ENCODE data around the gene WRNIP1.

Gene WRNIP1

DNA sequence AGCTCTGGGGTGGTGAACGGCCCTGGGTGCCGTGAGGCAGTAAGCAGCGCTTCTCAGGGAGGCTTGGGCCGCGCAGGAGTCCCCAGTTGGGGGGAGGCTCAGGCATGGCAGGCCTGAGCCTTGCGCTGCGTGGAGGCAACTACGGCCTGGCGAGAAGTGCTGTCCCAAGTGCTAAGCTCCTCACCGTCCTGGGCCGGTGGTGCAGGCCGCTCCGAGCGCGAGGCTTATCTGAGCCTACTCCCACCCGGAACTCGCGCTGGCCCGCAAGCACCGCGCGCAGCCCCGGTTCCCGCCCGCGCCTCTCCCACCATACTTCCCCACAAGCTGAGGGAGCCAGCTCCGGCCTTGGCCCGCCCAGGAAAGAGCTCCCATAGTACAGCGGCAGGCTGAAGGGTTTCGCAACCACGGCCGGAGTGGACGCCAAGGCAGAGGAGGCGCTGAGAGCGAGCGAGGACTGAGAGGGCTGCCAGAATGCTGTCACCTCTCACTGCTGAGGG is 1.8 kb upstream of the WRNIP1 start:
- no peak for FAIRE-seq

DNA sequence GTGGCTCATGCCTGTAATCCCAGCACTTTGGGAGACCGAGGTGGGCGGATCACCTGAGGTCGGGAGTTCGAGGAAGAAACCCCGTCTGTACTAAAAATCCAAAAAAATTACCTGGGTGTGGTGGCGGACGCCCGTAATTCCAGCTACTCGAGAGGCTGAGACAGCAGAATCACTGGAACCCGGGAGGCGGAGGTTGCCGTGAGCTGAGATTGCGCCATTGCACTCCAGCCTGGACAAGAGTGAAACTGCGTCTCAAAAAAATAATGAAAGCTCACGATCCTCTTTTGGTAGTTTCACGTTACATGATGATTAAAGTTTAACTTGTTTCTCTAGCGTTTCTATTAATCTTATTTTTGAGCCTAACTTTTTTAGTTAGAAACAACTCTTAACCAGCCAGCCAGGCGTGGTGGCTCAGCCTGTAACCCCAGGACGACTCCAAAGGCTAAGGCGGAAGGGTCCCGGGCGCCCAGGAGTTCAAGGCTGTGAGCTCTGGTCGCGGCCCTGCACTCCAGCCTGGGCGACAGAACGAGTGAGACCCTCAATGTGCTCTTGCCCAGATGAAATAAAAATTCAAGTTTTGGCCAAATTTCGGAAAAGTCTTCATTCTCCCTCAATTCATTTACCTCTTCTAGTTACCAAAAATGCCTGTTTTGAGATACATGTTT is 1.2 kb upstream of the WRNIP1 start:
- no peak for FAIRE-seq

- FAIRE-seq, result no peak
These were observed 505 bp upstream of the WRNIP1 start for GRCh38 chr6:2764610-2765165.

DNA sequence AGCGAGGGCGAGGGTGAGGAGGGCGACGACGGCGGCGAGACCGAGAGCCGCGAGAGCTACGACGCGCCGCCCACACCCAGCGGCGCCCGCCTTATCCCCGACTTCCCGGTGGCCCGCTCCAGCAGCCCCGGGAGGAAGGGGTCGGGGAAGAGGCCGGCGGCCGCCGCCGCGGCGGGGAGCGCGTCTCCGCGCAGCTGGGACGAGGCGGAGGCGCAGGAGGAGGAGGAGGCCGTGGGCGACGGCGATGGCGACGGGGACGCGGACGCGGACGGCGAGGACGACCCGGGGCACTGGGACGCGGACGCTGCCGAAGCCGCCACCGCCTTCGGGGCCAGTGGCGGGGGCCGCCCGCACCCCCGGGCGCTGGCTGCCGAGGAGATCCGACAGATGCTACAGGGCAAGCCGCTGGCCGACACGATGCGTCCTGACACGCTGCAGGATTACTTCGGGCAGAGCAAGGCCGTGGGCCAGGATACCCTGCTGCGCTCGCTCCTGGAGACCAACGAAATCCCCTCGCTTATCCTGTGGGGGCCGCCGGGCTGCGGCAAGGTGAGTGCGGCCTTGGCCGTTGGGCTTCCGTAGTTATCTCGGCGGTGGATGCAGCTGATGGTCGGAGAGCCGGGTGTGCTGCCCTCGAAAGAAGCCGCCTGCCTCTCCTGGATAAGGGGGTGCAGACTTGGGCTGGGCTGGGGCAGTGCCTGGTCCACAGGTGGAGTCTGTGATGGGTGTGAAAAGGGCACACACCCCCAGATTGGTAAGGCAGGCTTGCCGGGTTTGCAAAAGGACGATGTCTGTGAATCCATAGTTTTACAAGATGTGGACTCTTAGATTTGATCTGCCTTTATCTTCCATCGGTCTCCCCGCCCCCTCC is 938 bp downstream of the WRNIP1 start:
- no peak for FAIRE-seq

GRCh38 chr6:2766767-2767656 is 1.8 kb downstream of the WRNIP1 start:
- FAIRE-seq, result no peak

DNA sequence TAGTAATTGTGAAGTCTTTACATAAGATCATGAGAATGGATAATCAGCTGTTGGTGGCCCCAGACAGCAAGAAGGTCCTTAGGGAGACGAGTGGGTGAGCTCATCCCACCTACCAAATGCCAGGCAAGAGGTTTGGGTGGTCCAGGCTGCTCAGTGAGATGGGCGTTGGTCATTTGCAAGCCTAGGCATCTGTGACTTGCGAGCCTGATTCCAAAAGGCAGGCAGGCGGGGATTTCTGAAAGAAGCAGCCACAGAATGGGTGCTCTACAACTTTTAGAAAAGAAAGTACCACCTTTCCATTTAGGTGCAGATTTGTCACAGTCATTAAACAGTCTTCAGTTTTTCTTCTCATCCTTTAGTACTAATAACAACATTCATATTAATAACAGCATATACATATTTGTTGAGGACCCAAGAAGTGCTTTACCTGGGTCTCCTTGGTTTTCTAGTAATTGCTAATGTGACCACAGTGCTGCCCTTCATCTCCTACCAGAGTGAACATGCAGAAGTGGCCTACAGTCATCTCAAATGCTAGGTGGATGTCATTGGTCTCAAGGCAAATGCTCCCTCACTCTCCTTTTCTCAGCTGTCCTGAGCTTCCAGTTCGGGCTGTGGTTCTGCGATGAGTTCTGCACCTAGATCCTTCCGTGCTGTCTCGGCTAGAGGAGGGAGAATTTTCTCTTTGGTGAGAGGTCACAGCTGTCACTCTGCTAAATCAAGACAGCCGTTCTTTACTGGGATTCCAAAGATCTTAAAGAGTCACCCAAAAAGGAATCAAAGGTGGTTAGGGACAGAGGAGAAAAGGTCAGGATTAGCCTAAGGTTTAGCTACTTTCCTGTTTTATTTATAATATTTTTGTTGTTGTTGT is 2.7 kb downstream of the WRNIP1 start:
- no peak for FAIRE-seq

- no peak for FAIRE-seq
These were observed 3.5 kb downstream of the WRNIP1 start for GRCh38 chr6:2768696-2769095.

DNA sequence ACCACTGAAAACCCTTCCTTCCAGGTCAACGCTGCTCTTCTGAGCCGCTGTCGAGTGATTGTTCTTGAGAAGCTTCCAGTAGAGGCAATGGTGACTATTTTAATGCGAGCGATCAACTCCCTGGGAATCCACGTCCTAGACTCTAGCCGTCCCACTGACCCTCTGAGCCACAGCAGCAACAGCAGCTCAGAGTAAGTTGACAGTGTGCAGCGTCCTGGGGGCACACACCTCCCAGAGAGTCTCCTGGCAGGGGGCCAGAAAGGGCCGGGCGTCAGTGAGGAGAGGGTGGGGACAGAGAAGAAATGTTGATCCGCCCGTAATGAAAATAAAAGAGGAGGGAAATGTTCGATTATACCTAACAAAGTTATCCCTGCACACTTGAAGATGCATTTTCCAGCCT is 5.0 kb downstream of the WRNIP1 start:
- no peak for FAIRE-seq

GRCh38 chr6:2771079-2771478 is 5.9 kb downstream of the WRNIP1 start:
- FAIRE-seq, result no peak

DNA sequence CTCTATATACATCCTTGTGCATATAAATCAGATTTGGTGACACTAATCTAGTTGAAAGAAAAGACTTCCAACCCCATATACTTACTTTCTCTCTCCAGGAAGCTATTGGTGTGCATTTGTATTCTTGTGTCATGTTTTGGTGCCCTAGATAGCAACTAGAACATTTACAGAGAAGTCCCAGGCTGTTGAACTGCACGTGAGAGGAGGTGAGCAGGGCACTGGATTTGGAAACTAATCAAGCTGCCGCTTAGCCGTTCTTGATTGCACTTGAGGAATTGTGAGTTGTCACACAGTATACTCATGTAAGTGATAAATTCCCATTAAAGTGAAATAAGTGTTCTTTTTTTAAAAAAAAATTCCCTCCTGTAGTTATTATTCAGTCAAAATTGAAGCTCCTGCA is 7.6 kb downstream of the WRNIP1 start:
- no peak for FAIRE-seq

GRCh38 chr6:2773449-2773848 is 8.3 kb downstream of the WRNIP1 start:
- FAIRE-seq, result no peak

- FAIRE-seq, result no peak
These were observed 9.8 kb downstream of the WRNIP1 start for GRCh38 chr6:2775003-2775402.

DNA sequence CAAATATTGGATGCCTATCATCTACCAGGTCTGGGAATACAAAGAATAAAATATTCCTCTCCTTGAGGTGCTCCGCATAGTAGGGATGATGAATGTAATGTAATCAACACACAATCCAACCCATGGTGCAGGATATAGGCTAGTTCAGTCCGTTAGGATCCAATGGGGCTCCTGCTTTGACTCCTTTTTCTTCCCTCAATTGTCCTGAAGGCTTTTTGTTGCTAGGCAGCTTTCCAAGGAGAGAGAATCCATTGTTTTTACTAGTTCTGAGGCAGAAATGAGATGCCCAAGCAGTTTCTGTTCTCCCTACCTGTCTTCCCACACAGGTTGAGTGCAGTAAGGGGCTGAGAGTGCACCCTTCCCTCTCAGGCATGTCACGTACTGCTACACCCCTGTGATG is 12.1 kb downstream of the WRNIP1 start:
- FAIRE-seq, result no peak

DNA sequence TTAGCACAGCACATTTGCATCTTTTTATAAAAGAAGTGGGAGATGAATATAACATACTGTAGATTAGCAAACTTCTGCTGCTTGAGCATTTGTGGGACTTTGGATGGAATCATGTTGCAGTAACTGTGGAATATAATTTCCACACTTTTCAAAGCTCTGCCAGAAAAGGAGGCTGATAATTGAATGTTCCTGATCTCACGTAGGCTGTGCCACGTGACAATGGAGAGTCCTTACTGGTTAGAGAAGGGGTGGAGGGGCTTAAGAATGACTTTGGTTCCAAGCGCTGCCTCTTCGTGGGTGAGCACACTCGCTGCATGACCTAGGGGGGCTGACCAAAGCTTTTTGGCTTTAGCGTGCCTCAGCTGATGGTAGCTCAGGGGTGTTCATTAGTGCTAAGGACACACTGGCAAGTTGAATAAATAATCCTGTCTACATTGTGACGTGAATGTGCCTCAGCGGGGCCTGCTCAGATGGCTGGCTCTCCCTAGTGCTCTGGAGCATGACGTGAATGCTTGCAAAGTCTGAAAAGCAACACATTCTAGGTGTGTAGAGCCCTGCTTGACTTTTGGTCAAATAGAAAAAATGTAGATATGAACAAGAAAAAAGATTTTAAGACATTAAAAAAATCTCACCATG is 15.0 kb downstream of the WRNIP1 start:
- no peak for FAIRE-seq

DNA sequence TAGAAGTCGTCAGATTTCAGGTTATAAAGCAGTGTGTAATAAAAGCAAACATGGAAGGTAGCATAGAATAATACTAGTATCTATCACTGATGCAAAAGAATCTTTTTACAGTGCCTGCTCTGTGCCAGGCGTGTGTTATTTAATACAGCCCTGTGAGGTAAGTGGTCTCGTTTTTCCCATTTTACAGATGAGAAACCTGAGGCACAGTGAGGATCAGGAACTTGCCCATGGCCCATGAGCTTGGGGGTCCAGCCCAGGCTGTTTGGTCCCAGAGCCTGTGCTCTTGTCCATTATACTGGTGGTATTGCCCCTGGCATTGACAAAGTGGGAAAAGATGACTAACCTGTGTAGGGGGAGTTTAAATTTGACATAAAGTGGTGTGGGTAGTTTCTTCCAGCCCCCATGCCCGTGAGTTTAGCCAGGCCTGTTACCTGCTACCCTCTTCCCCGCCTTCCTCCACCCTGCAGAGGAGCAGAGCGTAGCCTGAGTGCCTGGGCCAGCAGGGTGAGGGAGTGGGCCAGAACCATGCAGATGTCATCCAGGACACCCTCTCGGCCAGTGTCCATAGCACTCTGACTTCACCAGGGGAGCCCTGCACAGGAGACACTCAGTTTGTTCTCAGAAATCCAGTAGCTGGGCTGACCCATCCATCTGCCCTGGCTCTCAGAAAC is 16.6 kb downstream of the WRNIP1 start:
- FAIRE-seq, result no peak

DNA sequence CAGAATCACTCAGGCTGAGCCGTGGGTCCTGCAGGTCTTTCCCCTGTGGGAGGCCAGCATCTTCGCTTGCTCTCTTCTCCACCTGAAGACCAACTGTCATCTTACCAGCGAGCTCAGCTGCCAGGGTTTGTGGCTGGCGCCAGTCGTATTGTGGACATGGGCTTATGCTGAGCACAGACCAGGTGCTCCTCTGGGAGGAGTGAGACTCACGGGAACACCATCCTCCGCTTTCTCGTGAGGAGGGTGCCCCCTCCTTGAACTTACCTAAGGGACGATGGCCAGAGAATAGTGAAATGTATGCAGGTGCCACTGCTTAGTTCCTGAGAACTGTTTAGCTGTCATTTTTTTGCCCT is 17.1 kb downstream of the WRNIP1 start:
- FAIRE-seq, result no peak

GRCh38 chr6:2782825-2783187 is 17.6 kb downstream of the WRNIP1 start:
- no peak for FAIRE-seq

GRCh38 chr6:2783188-2783963 is 18.2 kb downstream of the WRNIP1 start:
- no peak for FAIRE-seq

- FAIRE-seq, result no peak
These were observed 18.9 kb downstream of the WRNIP1 start for GRCh38 chr6:2784061-2784460.

DNA sequence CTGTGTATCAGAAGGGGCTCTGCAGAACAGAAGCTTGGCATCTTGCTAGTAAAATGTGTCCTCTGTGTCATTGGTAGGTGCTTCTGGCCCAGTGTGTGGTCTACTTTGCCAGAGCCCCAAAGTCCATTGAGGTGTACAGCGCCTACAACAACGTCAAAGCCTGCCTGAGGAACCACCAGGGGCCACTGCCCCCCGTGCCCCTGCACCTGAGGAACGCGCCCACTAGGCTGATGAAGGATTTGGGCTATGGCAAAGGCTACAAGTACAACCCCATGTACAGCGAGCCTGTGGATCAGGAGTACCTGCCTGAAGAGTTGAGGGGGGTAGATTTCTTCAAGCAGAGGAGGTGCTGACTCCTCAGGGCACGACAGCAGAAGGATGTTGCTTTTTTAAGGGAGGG is 19.7 kb downstream of the WRNIP1 start:
- FAIRE-seq, result no peak

All from colon (tissue), 2 donors.